Measurements from ENCODE around the gene CENPA.

DNA sequence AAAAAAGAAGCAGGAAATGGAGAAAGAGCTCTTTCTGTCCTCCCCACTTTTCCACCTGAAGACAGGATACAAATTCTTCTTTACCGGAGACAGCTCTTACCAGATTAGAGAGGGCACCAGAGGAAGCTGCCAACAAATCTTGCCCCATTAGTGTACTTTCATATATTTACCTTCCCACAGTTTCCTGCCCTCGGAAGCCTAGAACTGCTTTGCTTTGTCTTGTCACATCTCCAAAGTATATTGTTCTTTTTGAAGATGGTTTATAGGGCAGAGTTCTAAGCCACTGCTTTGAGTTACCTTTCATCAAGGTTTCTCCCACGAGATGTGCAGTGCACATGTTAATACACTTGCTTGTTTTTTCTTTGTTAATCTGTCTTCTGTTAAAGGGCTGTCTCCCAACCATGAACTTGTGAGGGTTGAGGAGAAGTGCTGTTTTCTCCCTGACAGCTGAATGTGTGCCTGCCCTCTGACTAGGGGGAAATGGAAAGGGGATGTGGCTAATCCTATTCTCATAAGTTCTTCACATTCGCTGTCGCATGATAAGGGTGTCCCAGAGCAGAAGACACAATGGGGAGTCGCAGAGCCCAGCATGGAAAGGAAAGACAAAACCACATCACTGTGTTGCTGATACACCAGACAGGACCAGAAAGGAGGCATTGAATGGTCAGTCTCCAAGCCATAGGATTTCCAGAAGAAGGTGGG, 24.2 kb downstream of the CENPA start:
- TF ChIP-seq ZSCAN21 (CRISPR knock-in tag; IDR thresholded peaks at IDR 0.05; ENCODE audit: borderline replicate concordance) (no peak), ISL2 (CRISPR knock-in tag; IDR thresholded peaks at IDR 0.05) (no peak), MAZ (IDR thresholded peaks at IDR 0.05; ENCODE audit: borderline replicate concordance, low read depth, low read length) (no peak), MAZ (CRISPR knock-in tag; IDR thresholded peaks at IDR 0.05; ENCODE audit: low read depth) (no peak), CHD2 (IDR thresholded peaks at IDR 0.05; ENCODE audit: low read depth, low read length) (no peak), PHF21A (CRISPR knock-in tag; IDR thresholded peaks at IDR 0.05) (no peak), KDM5A (IDR thresholded peaks at IDR 0.05; ENCODE audit: borderline replicate concordance, low read length) (no peak), EZH2 (conservative IDR thresholded peaks at IDR 0.05; ENCODE audit: low read depth, low read length) (no peak), ZBTB20 (CRISPR knock-in tag; IDR thresholded peaks at IDR 0.05; ENCODE audit: borderline replicate concordance, low read depth) (no peak), SIN3A (IDR thresholded peaks at IDR 0.05; ENCODE audit: borderline replicate concordance, low read depth, low read length) (no peak), SMARCE1 (IDR thresholded peaks at IDR 0.05; ENCODE audit: borderline replicate concordance) (no peak)
- TF ChIP-seq, protein P1, sequence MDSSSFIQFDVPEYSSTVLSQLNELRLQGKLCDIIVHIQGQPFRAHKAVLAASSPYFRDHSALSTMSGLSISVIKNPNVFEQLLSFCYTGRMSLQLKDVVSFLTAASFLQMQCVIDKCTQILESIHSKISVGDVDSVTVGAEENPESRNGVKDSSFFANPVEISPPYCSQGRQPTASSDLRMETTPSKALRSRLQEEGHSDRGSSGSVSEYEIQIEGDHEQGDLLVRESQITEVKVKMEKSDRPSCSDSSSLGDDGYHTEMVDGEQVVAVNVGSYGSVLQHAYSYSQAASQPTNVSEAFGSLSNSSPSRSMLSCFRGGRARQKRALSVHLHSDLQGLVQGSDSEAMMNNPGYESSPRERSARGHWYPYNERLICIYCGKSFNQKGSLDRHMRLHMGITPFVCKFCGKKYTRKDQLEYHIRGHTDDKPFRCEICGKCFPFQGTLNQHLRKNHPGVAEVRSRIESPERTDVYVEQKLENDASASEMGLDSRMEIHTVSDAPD (CRISPR knock-in tag; IDR thresholded peaks at IDR 0.05) = no peak
- TF ChIP-seq, protein P2, sequence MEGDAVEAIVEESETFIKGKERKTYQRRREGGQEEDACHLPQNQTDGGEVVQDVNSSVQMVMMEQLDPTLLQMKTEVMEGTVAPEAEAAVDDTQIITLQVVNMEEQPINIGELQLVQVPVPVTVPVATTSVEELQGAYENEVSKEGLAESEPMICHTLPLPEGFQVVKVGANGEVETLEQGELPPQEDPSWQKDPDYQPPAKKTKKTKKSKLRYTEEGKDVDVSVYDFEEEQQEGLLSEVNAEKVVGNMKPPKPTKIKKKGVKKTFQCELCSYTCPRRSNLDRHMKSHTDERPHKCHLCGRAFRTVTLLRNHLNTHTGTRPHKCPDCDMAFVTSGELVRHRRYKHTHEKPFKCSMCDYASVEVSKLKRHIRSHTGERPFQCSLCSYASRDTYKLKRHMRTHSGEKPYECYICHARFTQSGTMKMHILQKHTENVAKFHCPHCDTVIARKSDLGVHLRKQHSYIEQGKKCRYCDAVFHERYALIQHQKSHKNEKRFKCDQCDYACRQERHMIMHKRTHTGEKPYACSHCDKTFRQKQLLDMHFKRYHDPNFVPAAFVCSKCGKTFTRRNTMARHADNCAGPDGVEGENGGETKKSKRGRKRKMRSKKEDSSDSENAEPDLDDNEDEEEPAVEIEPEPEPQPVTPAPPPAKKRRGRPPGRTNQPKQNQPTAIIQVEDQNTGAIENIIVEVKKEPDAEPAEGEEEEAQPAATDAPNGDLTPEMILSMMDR (CRISPR knock-in tag; IDR thresholded peaks at IDR 0.05) = no peak

Measured in HepG2 (cell line).